HG02885 (cell line): ENCODE data around the gene CPN1.
"Not testable (repeated sequence)": the region's sequence is repeated elsewhere in the genome, so short reads cannot be mapped to it uniquely, and the experiment has no call there.

Experiments
- ATAC-seq: cut with Tn5 transposase; IDR thresholded peaks from one replicate; pipeline ENCODE4 v1.9.1; 2021; ENCODE audit warnings: mild to moderate bottlenecking; ENCODE audit not compliant: unreplicated experiment, poor library complexity

CPN1 gene

GRCh38 chr10:100083623-100084022 is 2.0 kb upstream of the CPN1 start:
- ATAC-seq: no peak

GRCh38 chr10:100082276-100082675 is 607 bp upstream of the CPN1 start:
- ATAC-seq: not testable (repeated sequence)

- ATAC-seq: no peak
These were observed 4.9 kb downstream of the CPN1 start for GRCh38 chr10:100076750-100077149.

GRCh38 chr10:100075426-100076220 is 6.0 kb downstream of the CPN1 start:
- ATAC-seq: no peak

- ATAC-seq: no peak
These were observed 9.2 kb downstream of the CPN1 start for GRCh38 chr10:100072514-100072913.

- no peak for ATAC-seq
These were observed 10.1 kb downstream of the CPN1 start for GRCh38 chr10:100071529-100071928.

GRCh38 chr10:100067466-100067865 is 14.2 kb downstream of the CPN1 start:
- ATAC-seq: no peak

GRCh38 chr10:100065084-100065660 is 16.5 kb downstream of the CPN1 start:
- no peak for ATAC-seq

- no peak for ATAC-seq
These were observed 20.3 kb downstream of the CPN1 start for GRCh38 chr10:100061401-100061800.

- ATAC-seq: no peak
These were observed 23.7 kb downstream of the CPN1 start for GRCh38 chr10:100057948-100058347.

- ATAC-seq: no peak
These were observed 27.8 kb downstream of the CPN1 start for GRCh38 chr10:100053686-100054460.

GRCh38 chr10:100046021-100046486 is 35.6 kb downstream of the CPN1 start:
- peak; percentile 72 for ATAC-seq

- no peak for ATAC-seq
These were observed 36.1 kb downstream of the CPN1 start for GRCh38 chr10:100045592-100045991.

GRCh38 chr10:100043796-100044195 is 37.9 kb downstream of the CPN1 start:
- ATAC-seq: no peak

GRCh38 chr10:100043344-100043743 is 38.3 kb downstream of the CPN1 start:
- no peak for ATAC-seq

GRCh38 chr10:100041306-100042002 is 40.2 kb downstream of the CPN1 start:
- no peak for ATAC-seq

- no peak for ATAC-seq
These were observed 43.1 kb downstream of the CPN1 start for GRCh38 chr10:100038561-100039071.

- no peak for ATAC-seq
These were observed 43.8 kb downstream of the CPN1 start for GRCh38 chr10:100037758-100038315.

- ATAC-seq: no peak
These were observed 44.8 kb downstream of the CPN1 start for GRCh38 chr10:100036850-100037249.
